Naive thymus-derived CD4-positive, alpha-beta T cell (primary cell): Measurements from ENCODE around the gene TRAF2. TPM values are rescaled to one million over a fixed set of nuclear protein-coding genes. Genes with fewer than 3 reads are reported as not detected.
A peak's percentile ranks its signal among the peaks of the same experiment; 100 is the strongest.
"Not testable (repeated sequence)": the region's sequence is repeated elsewhere in the genome, so short reads cannot be mapped to it uniquely, and the experiment has no call there.

Experiments used
- ATAC-seq: fragments of 150-1000 bp; cut with Tn5 transposase; 2 replicates; pipeline ENCODE4 v1.10.0; 2021; ENCODE audit warnings: mild to moderate bottlenecking, moderate library complexity
- CTCF ChIA-PET: fragments of 350-600 bp; sonication (Branson Sonifier 250); formaldehyde crosslinking; loops from one replicate; lab custom pipeline; 2021; ENCODE audit warnings: antibody characterized with exemption; lab: Charles Lee
- POLR2A ChIA-PET: fragments of 350-600 bp; sonication (Branson Sonifier 250); formaldehyde crosslinking; loops from one replicate; lab custom pipeline; 2021; ENCODE audit warnings: antibody characterized with exemption, inconsistent platforms; lab: Charles Lee
- DNase-seq, 9 donors: peaks; one replicate each; pipeline versions ENCODE4 v3.0.0 to v3.0.0-alpha.2; 2020 to 2022; ENCODE audit warnings: mixed read lengths in 1 of 9
- H3K27ac ChIP-seq: one replicate; pipeline ENCODE4 v1.7.0; 2013; ENCODE audit warnings: mild to moderate bottlenecking, low read depth, low read length, moderate library complexity
- H3K27me3 ChIP-seq, 2 donors: one replicate each; pipeline ENCODE4 v1.7.0; 2013; ENCODE audit warnings: low read length in 2 of 2, mild to moderate bottlenecking in 2 of 2, moderate library complexity in 2 of 2; ENCODE audit not compliant: control insufficient read depth in 2 of 2, insufficient read depth in 2 of 2
- H3K36me3 ChIP-seq, 3 experiments: 1 replicate in 2 of 3; 2 replicates in 1 of 3; pipeline ENCODE4 v1.7.0; 2013; ENCODE audit warnings: low read length in 3 of 3, mild to moderate bottlenecking in 3 of 3, moderate library complexity in 1 of 3; ENCODE audit not compliant: insufficient read depth in 3 of 3, control insufficient read depth in 2 of 3
- H3K4me1 ChIP-seq, 2 donors: one replicate each; pipeline ENCODE4 v1.7.0; 2013; ENCODE audit warnings: low read length in 2 of 2, mild to moderate bottlenecking in 2 of 2, moderate library complexity in 1 of 2; ENCODE audit not compliant: control insufficient read depth in 2 of 2, insufficient read depth in 2 of 2
- H3K4me3 ChIP-seq: 2 replicates; pipeline ENCODE4 v1.7.0; 2013; ENCODE audit warnings: mild to moderate bottlenecking, low read length
- H3K9me3 ChIP-seq, 3 experiments: 1 replicate in 2 of 3; 2 replicates in 1 of 3; pipeline ENCODE4 v1.7.0; 2013; ENCODE audit warnings: low read length in 3 of 3; ENCODE audit not compliant: control insufficient read depth in 2 of 3
- H3K27ac Mint-ChIP-seq, 9 donors: one replicate each; pipeline ENCODE4 v1.8.0; 2020 to 2022; ENCODE audit warnings: mixed read lengths in 9 of 9, mild to moderate bottlenecking in 8 of 9, moderate library complexity in 5 of 9, inconsistent platforms in 2 of 9
- H3K27me3 Mint-ChIP-seq, 5 donors: one replicate each; pipeline ENCODE4 v1.8.0; 2021 to 2022; ENCODE audit warnings: mixed read lengths in 5 of 5, mild to moderate bottlenecking in 1 of 5
- H3K36me3 Mint-ChIP-seq, 5 donors: one replicate each; pipeline ENCODE4 v1.8.0; 2020 to 2022; ENCODE audit warnings: mixed read lengths in 5 of 5, mild to moderate bottlenecking in 3 of 5, inconsistent platforms in 1 of 5
- H3K4me1 Mint-ChIP-seq, 7 donors: one replicate each; pipeline ENCODE4 v1.8.0; 2020 to 2022; ENCODE audit warnings: mixed read lengths in 7 of 7, mild to moderate bottlenecking in 3 of 7, inconsistent platforms in 1 of 7
- H3K4me3 Mint-ChIP-seq, 10 donors: one replicate each; pipeline ENCODE4 v1.8.0; 2020 to 2022; ENCODE audit warnings: mild to moderate bottlenecking in 10 of 10, mixed read lengths in 10 of 10, moderate library complexity in 6 of 10, inconsistent platforms in 2 of 10
- H3K9me3 Mint-ChIP-seq, 11 donors: one replicate each; pipeline ENCODE4 v1.8.0; 2020 to 2022; ENCODE audit warnings: mixed read lengths in 11 of 11, mild to moderate bottlenecking in 4 of 11, inconsistent platforms in 1 of 11, moderate library complexity in 1 of 11
- intact Hi-C, 2 donors: fragments of 100-400 bp; cut with micrococcal nuclease; formaldehyde crosslinking; loops; one replicate each; pipeline ENCODE4 v1.15.1; 2023
- polyA plus RNA-seq, 2 donors: library from polyadenylated mRNA; unstranded; fragments of 300-500 nt; fragmentation: Illumina TruSeq; gene quantifications; one replicate each; pipeline ENCODE4 v1.2.3, GENCODE V29; 2021
- total RNA-seq, 6 experiments: library from RNA in 5 of 6; stranded (reverse) in 5 of 6; gene quantifications; 1 replicate in 5 of 6; 2 replicates in 1 of 6; pipeline ENCODE4 v1.2.3 and lab custom pipeline; 2021 to 2026

The TRAF2 gene
- total and polyA plus RNA-seq, 7 experiments from 2014 or later: 11.9 to 72.8 (median 29.1) TPM

GRCh38 chr9:136867480-136867879 is 18.8 kb upstream of the TRAF2 start:
- intact Hi-C loops: loop anchor here in 1 of 2 donors (2.0 to 5.0 kb wide), 2 partner anchors 35 to 61 kb away; partner anchors contain the start of gene RABL6
- Mint-ChIP-seq H3K4me1 (peaks cover 4 to 24% (median 19%) of the 10 kb centered on the region in 7 donors), H3K4me3 (peak overlapping the region; percentile 46 to 79 (median 67)), H3K27ac (peak overlapping the region in 7 of 9 donors; percentile 2 to 78 (median 49)), H3K27me3 (no peaks in the 10 kb centered on the region), H3K36me3 (peaks cover 0 to 5% (median 3%) of the 10 kb centered on the region in 5 donors), H3K9me3 (peaks cover 0 to under 1% (median 0%) of the 10 kb centered on the region in 11 donors)
- Histone ChIP-seq H3K27ac (peak overlapping the region; percentile 99), H3K27me3 (no peaks in the 10 kb centered on the region), H3K4me1 (peaks cover 7 to 8% of the 10 kb centered on the region in 2 donors), H3K9me3 (no peaks in the 10 kb centered on the region), H3K36me3 (peaks cover 6 to 21% (median 8%) of the 10 kb centered on the region in 3 experiments), H3K4me3 (no peak overlapping the region)
- ChIA-PET POLR2A (interaction anchor here (0.8 to 1.7 kb wide), 3 partner anchors 14 to 19 kb away, joined by 3 to 4 read pairs (median 3); partner anchors contain the start of gene TRAF2), CTCF (no interaction called here)
- DNase-seq (peak in 1 of 9 donors; percentile 6), ATAC-seq (no peak)

GRCh38 chr9:136867917-136868316 is 18.4 kb upstream of the TRAF2 start:
- no peaks in the 10 kb centered on the region for H3K9me3 ChIP-seq
- H3K27ac ChIP-seq: no peak overlapping the region
- POLR2A ChIA-PET: interaction anchor here (0.8 to 1.7 kb wide), 3 partner anchors 14 to 18 kb away, joined by 3 to 4 read pairs (median 3); partner anchors contain the start of gene TRAF2
- peaks cover 0 to 3% (median 0%) of the 10 kb centered on the region in 11 donors for H3K9me3 Mint-ChIP-seq
- intact Hi-C loops: loop anchor here in 1 of 2 donors (2.0 to 5.0 kb wide), 2 partner anchors 34 to 61 kb away; partner anchors contain the start of gene RABL6
- peaks cover 7 to 8% of the 10 kb centered on the region in 2 donors for H3K4me1 ChIP-seq
- no peaks in the 10 kb centered on the region for H3K27me3 ChIP-seq
- H3K4me3 ChIP-seq: no peak overlapping the region
- H3K36me3 Mint-ChIP-seq: peaks cover 0 to 7% (median 3%) of the 10 kb centered on the region in 5 donors
- CTCF ChIA-PET: no interaction called here
- ATAC-seq (no peak), DNase-seq (no peak)
- H3K27ac Mint-ChIP-seq: peak overlapping the region in 6 of 9 donors; percentile 25 to 80 (median 64)
- H3K4me3 Mint-ChIP-seq: peak overlapping the region in 9 of 10 donors; percentile 46 to 79 (median 68)
- peaks cover 2 to 16% (median 4%) of the 10 kb centered on the region in 3 experiments for H3K36me3 ChIP-seq
- H3K4me1 Mint-ChIP-seq: peaks cover 4 to 24% (median 19%) of the 10 kb centered on the region in 7 donors
- no peaks in the 10 kb centered on the region for H3K27me3 Mint-ChIP-seq

GRCh38 chr9:136868644-136869043 is 17.7 kb upstream of the TRAF2 start:
- peaks cover 0 to 9% (median 0%) of the 10 kb centered on the region in 3 experiments for H3K36me3 ChIP-seq
- Mint-ChIP-seq H3K27ac (peak overlapping the region in 6 of 9 donors; percentile 10 to 82 (median 24)), H3K4me3 (peak overlapping the region in 9 of 10 donors; percentile 15 to 84 (median 54))

GRCh38 chr9:136869611-136870010 is 16.7 kb upstream of the TRAF2 start:
- intact Hi-C loops: loop anchor here in 1 of 2 donors (5.0 kb wide), 1 partner anchor 33 kb away; no protein-coding TSS in a partner anchor
- POLR2A ChIA-PET: interaction anchor here (0.6 to 1.4 kb wide), 3 partner anchors 10 to 17 kb away, joined by 3 to 4 read pairs (median 3); partner anchors contain the start of gene TRAF2

More at GRCh38 chr9:136868644-136869043, 17.7 kb upstream of the TRAF2 start:
- no peaks in the 10 kb centered on the region for H3K27me3 ChIP-seq
- H3K4me1 ChIP-seq: peaks cover 7 to 8% of the 10 kb centered on the region in 2 donors
- H3K36me3 Mint-ChIP-seq: peaks cover 0 to 7% (median 2%) of the 10 kb centered on the region in 5 donors
- no peaks in the 10 kb centered on the region for H3K27me3 Mint-ChIP-seq
- no peak overlapping the region for H3K27ac ChIP-seq
- intact Hi-C loops: loop anchor here in 1 of 2 donors (5.0 kb wide), 1 partner anchor 34 kb away; no protein-coding TSS in a partner anchor
- DNase-seq (no peak), ATAC-seq (no peak)
- POLR2A ChIA-PET: interaction anchor here (1.4 to 1.7 kb wide), 2 partner anchors 17 to 18 kb away, joined by 4 read pairs; partner anchors contain the start of gene TRAF2
- no peak overlapping the region for H3K4me3 ChIP-seq
- H3K9me3 ChIP-seq: no peaks in the 10 kb centered on the region
- peaks cover 4 to 22% (median 16%) of the 10 kb centered on the region in 7 donors for H3K4me1 Mint-ChIP-seq
- H3K9me3 Mint-ChIP-seq: peaks cover 0 to 3% (median 0%) of the 10 kb centered on the region in 11 donors
- CTCF ChIA-PET: no interaction called here

GRCh38 chr9:136875155-136875554 is 11.2 kb upstream of the TRAF2 start:
- DNase-seq: no peak
- intact Hi-C loops: no loop called here
- ATAC-seq: no peak
- Mint-ChIP-seq H3K9me3 (peaks cover 0 to 3% (median 0%) of the 10 kb centered on the region in 11 donors), H3K4me1 (peaks cover 0 to 8% (median 0%) of the 10 kb centered on the region in 7 donors), H3K27ac (no peak overlapping the region), H3K36me3 (peaks cover 0 to 3% (median 0%) of the 10 kb centered on the region in 5 donors), H3K27me3 (no peaks in the 10 kb centered on the region), H3K4me3 (no peak overlapping the region)
- H3K9me3 ChIP-seq: no peaks in the 10 kb centered on the region
- H3K4me3 ChIP-seq: no peak overlapping the region
- no peaks in the 10 kb centered on the region for H3K4me1 ChIP-seq
- ChIA-PET CTCF (no interaction called here), POLR2A (interaction anchor here (1.1 kb wide), 1 partner anchor 11 kb away, joined by 5 read pairs; the partner anchor contains the start of gene TRAF2)
- no peaks in the 10 kb centered on the region for H3K36me3 ChIP-seq
- no peak overlapping the region for H3K27ac ChIP-seq
- H3K27me3 ChIP-seq: no peaks in the 10 kb centered on the region

More at GRCh38 chr9:136869611-136870010, 16.7 kb upstream of the TRAF2 start:
- H3K9me3 ChIP-seq, H3K27me3 Mint-ChIP-seq, H3K4me3 ChIP-seq, CTCF ChIA-PET, H3K9me3 Mint-ChIP-seq, H3K36me3 ChIP-seq, H3K36me3 Mint-ChIP-seq, ATAC-seq, H3K27me3 ChIP-seq, H3K27ac ChIP-seq, H3K4me1 ChIP-seq, DNase-seq: not testable (repeated sequence)
- H3K4me1 Mint-ChIP-seq: peaks cover 4 to 15% (median 10%) of the 10 kb centered on the region in 7 donors
- peak overlapping the region in 1 of 9 donors; percentile 37 for H3K27ac Mint-ChIP-seq
- peak overlapping the region in 1 of 10 donors; percentile 45 for H3K4me3 Mint-ChIP-seq

- H3K4me1 ChIP-seq: peaks cover 2 to 3% of the 10 kb centered on the region in 2 donors
- Mint-ChIP-seq H3K4me3 (no peak overlapping the region), H3K9me3 (peaks cover 0 to 3% (median 0%) of the 10 kb centered on the region in 11 donors), H3K36me3 (peaks cover 0 to 8% (median 0%) of the 10 kb centered on the region in 5 donors), H3K4me1 (peaks cover 0 to 19% (median 2%) of the 10 kb centered on the region in 7 donors), H3K27ac (no peak overlapping the region), H3K27me3 (no peaks in the 10 kb centered on the region)
- intact Hi-C loops: no loop called here
- ChIA-PET POLR2A (interaction anchor here (0.6 kb wide), 1 partner anchor 211 kb away, joined by 3 read pairs; no protein-coding TSS in a partner anchor), CTCF (interaction anchor here (0.7 kb wide), 1 partner anchor 511 kb away, joined by 3 read pairs; no protein-coding TSS in a partner anchor)
- H3K4me3 ChIP-seq: no peak overlapping the region
- H3K36me3 ChIP-seq: no peaks in the 10 kb centered on the region
- DNase-seq (no peak), ATAC-seq (no peak)
- no peaks in the 10 kb centered on the region for H3K27me3 ChIP-seq
- H3K27ac ChIP-seq: no peak overlapping the region
- H3K9me3 ChIP-seq: no peaks in the 10 kb centered on the region
These were observed 9.8 kb upstream of the TRAF2 start for GRCh38 chr9:136876476-136876875.
